GM20000 (cell line): ENCODE data around the gene TGIF2LY.
"Not testable (repeated sequence)": the region's sequence is repeated elsewhere in the genome, so short reads cannot be mapped to it uniquely, and the experiment has no call there.

Source experiments
- DNase-seq: peaks from one replicate; pipeline ENCODE4 v3.0.0; 2012; ENCODE audit warnings: low spot score

Gene TGIF2LY

DNA sequence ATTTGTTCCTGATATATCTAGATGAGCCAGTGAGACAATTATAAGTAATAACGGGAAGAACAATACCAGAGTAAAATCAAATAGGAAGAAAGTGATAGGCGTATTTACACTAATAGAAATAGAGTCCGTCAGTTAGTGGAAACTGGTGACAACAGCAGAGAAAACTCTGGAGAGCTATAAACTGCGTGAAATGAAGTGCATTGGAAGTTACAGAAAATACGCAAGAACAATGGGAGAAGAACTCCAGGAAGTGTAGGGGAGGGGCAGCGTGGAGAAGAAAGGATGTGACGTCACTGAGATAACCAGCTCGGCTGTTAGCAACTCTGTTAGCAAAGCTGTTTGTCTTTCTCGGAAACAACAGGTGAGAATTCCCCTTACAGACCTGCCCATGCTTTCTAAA, at the start of gene TGIF2LY:
TGIF2LY (plus strand) TSS at position 301 of the 400 bp plus-strand sequence. CDS start 178 bp downstream, outside the sequence.
- not testable (repeated sequence) for DNase-seq
